GM18526 (cell line): ENCODE data around the gene UAP1L1.

Experiments used
- POLR2A ChIP-seq: IDR thresholded peaks from 3 replicates; pipeline ENCODE4 v1.6.1; 2011; ENCODE audit not compliant: insufficient read length; ENCODE audit errors: extremely low read depth

Gene UAP1L1

GRCh38 chr9:137051145-137051724 is 26.1 kb upstream of the UAP1L1 start:
- TF ChIP-seq POLR2A = no peak

- TF ChIP-seq POLR2A = no peak
Measured at GRCh38 chr9:137052293-137052692, 25.0 kb upstream of the UAP1L1 start.

GRCh38 chr9:137052998-137053943 is 24.0 kb upstream of the UAP1L1 start:
- TF ChIP-seq POLR2A = no peak

DNA sequence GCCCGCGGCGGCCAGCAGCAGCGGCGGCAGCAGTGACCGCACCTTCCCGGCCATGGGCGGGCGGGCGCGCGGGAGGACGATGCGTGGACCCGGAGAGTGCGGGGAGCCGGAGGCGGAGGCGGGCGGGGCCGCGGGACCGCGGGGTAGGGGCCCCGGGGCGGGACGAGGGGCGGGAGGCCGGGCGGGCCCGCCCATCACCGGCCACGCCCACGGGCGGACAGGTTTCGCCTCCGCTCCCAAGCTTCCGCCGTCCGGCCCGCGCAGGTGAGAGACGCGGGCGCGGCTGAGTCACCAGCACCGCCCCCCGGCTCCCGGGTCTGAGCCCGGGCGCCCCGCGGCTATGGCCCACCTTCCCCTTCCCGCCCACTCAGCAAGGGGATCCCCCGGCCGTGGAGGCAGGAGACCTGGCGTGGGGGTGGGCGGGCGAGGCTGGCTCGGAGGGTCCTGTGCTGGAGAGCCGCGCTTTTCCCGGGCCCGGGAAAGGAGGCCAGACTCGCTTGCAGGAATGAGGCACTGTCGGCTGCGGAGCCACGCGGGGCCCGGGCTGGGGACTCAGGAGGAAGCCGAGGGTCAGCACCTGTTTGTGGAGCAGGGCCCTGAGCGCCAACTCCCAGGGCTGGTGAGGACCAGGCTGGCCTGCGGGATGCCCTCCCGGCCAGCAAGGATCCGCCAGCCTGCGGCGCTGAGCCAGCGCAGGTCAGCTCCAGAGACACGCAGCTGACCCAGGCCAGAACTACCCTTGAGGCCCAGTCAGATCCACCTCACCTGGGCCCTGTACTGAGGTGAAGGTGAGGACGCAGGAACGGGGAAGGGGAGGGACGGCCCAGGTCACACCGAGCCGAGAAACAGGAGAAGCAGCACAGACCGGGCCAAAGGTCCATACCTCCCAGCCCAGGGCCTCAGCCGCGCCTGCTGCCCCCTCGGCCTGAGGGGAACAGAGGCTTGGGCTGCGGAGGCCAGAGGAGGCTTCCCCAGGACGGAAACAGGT is 23.1 kb upstream of the UAP1L1 start, which contains the start of gene ENTPD2:
Gene ENTPD2 (minus strand): TSS at position 118 of the 988 bp plus-strand sequence. CDS start 64 bp downstream, at position 54.
- no peak for TF ChIP-seq POLR2A

DNA sequence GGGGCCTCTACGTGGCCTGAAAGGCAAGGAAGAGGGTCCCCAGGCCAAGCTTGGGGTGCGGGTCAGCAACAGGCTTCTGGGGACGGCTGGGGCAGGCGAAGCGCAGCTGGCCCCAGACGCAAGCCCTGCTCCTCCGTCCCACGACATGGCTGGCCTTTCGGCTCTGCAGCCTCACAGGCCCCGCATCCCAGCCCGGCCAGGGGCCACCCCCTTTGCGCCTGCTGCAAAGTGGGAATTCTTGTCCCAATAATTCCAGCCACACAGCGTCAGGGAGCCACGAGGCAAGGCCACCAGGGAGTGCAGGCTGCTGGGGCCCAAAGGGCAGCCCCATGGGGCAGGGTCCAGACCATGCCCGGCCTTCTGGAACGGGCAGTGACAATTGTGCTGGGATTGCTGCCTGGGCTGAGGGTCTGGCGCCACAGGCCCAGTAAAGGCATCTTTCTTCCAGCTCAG is 22.4 kb upstream of the UAP1L1 start:
- no peak for TF ChIP-seq POLR2A

- TF ChIP-seq POLR2A = no peak
Measured at GRCh38 chr9:137055385-137056364, 21.6 kb upstream of the UAP1L1 start.

- no peak for TF ChIP-seq POLR2A
Measured at GRCh38 chr9:137056739-137057415, 20.4 kb upstream of the UAP1L1 start.

- no peak for TF ChIP-seq POLR2A
Measured at GRCh38 chr9:137057545-137057944, 19.8 kb upstream of the UAP1L1 start.

DNA sequence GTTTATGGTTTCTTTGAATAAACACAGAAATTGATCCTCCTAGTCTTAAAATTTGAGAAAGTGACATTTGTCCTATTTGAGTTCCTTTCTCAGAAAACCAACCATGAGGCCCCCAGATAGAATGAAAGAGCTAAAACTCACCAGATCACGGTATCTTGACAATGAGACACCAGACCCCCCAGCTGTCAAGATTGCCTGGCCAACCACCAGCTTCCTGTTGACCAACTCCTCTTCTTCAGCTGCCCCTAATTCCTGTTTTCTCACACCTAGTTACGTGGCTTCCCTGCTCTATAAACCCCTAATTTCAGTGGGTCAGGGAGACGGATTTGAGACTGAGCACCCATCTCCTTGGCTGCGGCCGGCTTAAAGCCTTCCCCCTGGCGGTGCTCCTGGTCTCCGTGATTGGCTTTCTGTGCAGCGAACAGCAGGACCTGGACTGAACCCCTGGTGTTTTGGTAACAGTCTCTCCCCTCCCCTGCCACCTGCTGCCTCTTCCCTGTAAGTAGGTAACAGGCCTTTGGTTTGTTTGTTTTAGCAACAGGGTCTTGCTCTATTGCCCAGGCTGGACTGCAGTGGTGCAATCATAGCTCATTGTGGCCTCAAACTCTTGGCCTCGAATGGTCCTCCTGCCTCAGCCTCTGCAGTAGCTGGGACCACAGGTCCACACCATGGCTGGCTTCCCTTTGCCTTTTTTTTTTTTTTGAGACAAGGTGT is 18.6 kb upstream of the UAP1L1 start:
- TF ChIP-seq POLR2A = no peak

DNA sequence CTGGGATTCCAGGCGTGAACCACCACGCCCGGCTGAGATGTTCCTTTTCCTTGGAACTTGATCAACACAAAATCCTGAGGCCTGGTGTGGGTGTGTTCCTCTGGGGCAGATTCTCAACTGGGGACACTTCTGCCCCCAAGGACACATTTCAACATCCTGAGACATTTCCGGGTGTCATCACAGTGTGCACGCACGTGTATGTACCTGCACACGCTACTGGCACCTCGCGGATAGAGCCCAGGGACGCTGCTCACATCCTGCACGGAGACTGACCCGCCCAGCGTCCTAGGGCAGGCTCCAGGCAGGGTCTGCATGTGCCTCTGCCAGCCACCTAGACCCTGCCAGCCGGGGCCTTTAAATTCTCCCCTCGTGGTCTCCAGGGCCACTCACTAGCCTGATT is 14.9 kb upstream of the UAP1L1 start:
- TF ChIP-seq POLR2A = no peak

GRCh38 chr9:137063311-137064026 is 13.8 kb upstream of the UAP1L1 start:
- no peak for TF ChIP-seq POLR2A
